T-helper 9 cell (primary cell): ENCODE measurements around the gene MAF.

Experiments
- DNase-seq: peaks from one replicate; pipeline ENCODE4 v3.0.0-alpha.2; 2020
- total RNA-seq, 2 donors: gene quantifications; one replicate each; lab custom pipeline; 2026; lab: John Stamatoyannopoulos, UW

MAF gene
- 178 to 216 reads per million in 2 donors for total RNA-seq

- DNase-seq = peak; percentile 88
These were observed at the start of gene MAF for GRCh38 chr16:79600638-79601091. TSS of gene MAF (minus strand) at chr16:79600737. CDS start at chr16:79599902, 835 bp downstream.

- DNase-seq = no peak
These were observed 48.3 kb upstream of the MAF start for GRCh38 chr16:79648826-79649225.

GRCh38 chr16:79647586-79647985 lies 47.0 kb upstream of the MAF start:
- no peak for DNase-seq

GRCh38 chr16:79645701-79646100 lies 45.2 kb upstream of the MAF start:
- DNase-seq = no peak

GRCh38 chr16:79644971-79645667 lies 44.6 kb upstream of the MAF start:
- no peak for DNase-seq

GRCh38 chr16:79642652-79643051 lies 42.1 kb upstream of the MAF start:
- DNase-seq = no peak

- no peak for DNase-seq
These were observed 40.2 kb upstream of the MAF start for GRCh38 chr16:79640513-79641360.

GRCh38 chr16:79639576-79640311 lies 39.2 kb upstream of the MAF start:
- no peak for DNase-seq

GRCh38 chr16:79638386-79638785 lies 37.8 kb upstream of the MAF start:
- no peak for DNase-seq

GRCh38 chr16:79635488-79635887 lies 35.0 kb upstream of the MAF start:
- DNase-seq = no peak

GRCh38 chr16:79634298-79634697 lies 33.8 kb upstream of the MAF start:
- no peak for DNase-seq

GRCh38 chr16:79632289-79632688 lies 31.8 kb upstream of the MAF start:
- DNase-seq = no peak

- DNase-seq = no peak
These were observed 28.5 kb upstream of the MAF start for GRCh38 chr16:79628988-79629387.

- no peak for DNase-seq
These were observed 28.0 kb upstream of the MAF start for GRCh38 chr16:79628501-79628975.

GRCh38 chr16:79627092-79627491 lies 26.6 kb upstream of the MAF start:
- no peak for DNase-seq

GRCh38 chr16:79625738-79626137 lies 25.2 kb upstream of the MAF start:
- no peak for DNase-seq

GRCh38 chr16:79623824-79624223 lies 23.3 kb upstream of the MAF start:
- DNase-seq = no peak

GRCh38 chr16:79623062-79623461 lies 22.5 kb upstream of the MAF start:
- no peak for DNase-seq

- no peak for DNase-seq
These were observed 20.5 kb upstream of the MAF start for GRCh38 chr16:79621027-79621426.

GRCh38 chr16:79618692-79619050 lies 18.1 kb upstream of the MAF start:
- no peak for DNase-seq

- DNase-seq = no peak
These were observed 17.6 kb upstream of the MAF start for GRCh38 chr16:79618041-79618691.

GRCh38 chr16:79613009-79613408 lies 12.5 kb upstream of the MAF start:
- DNase-seq = no peak

GRCh38 chr16:79612207-79612606 lies 11.7 kb upstream of the MAF start:
- no peak for DNase-seq
